ENCODE data around the gene ZMYND12. TPM values are rescaled to one million over a fixed set of nuclear protein-coding genes. Genes with fewer than 3 reads are reported as not detected.

ZMYND12 gene
- total and polyA plus RNA-seq, 2 experiments from 2014 or later, result 0.21 to 1.1 TPM

GRCh38 chr1:42386051-42386450 lies 69.8 kb downstream of the ZMYND12 start:
- H3K4me3 ChIP-seq, result no peak overlapping the region
- H3K9me3 ChIP-seq (ENCODE audit: low read depth), result no peaks in the 10 kb centered on the region
- peaks cover 6% of the 10 kb centered on the region for H3K4me1 ChIP-seq (ENCODE audit: low read depth)
- no peak overlapping the region for H3K27ac ChIP-seq
- peaks cover 23% of the 10 kb centered on the region for H3K27me3 ChIP-seq
- DNase-seq (ENCODE audit: low read depth in 1 of 2, low spot score in 1 of 2), result no peak
- no peak for TF ChIP-seq CTCF (IDR thresholded peaks at IDR 0.05; ENCODE audit: low read depth, low read length)
- H3K36me3 ChIP-seq, result no peaks in the 10 kb centered on the region

- no peak overlapping the region for H3K27ac ChIP-seq
- DNase-seq (ENCODE audit: low read depth in 1 of 2, low spot score in 1 of 2), result peak in 1 of 2 donors; percentile 3
- TF ChIP-seq CTCF (IDR thresholded peaks at IDR 0.05; ENCODE audit: low read depth, low read length), result no peak
These were observed 70.5 kb downstream of the ZMYND12 start for GRCh38 chr1:42385283-42385682.

GRCh38 chr1:42381280-42381673 lies 74.5 kb downstream of the ZMYND12 start:
- no peak for DNase-seq (ENCODE audit: low read depth in 1 of 2, low spot score in 1 of 2)
- H3K27me3 ChIP-seq, result peaks cover 43% of the 10 kb centered on the region

More at GRCh38 chr1:42385283-42385682, 70.5 kb downstream of the ZMYND12 start:
- Histone ChIP-seq H3K36me3 (no peaks in the 10 kb centered on the region), H3K4me3 (no peak overlapping the region), H3K27me3 (peaks cover 25% of the 10 kb centered on the region), H3K4me1 (ENCODE audit: low read depth) (peaks cover 6% of the 10 kb centered on the region), H3K9me3 (ENCODE audit: low read depth) (no peaks in the 10 kb centered on the region)

GRCh38 chr1:42380586-42381279 lies 75.1 kb downstream of the ZMYND12 start, which contains the start of gene RIMKLA:
Gene RIMKLA, plus strand, starts transcription at chr1:42380792. Its CDS starts 143 bp downstream, at chr1:42380935.
- Histone ChIP-seq H3K27me3 (peaks cover 46% of the 10 kb centered on the region), H3K4me3 (peak within 1 kb of the TSS; percentile 99), H3K4me1 (ENCODE audit: low read depth) (peaks cover 6% of the 10 kb centered on the region), H3K36me3 (no peaks in the 10 kb centered on the region), H3K27ac (no peak within 1 kb of the TSS), H3K9me3 (ENCODE audit: low read depth) (no peaks in the 10 kb centered on the region)
- no peak for TF ChIP-seq CTCF (IDR thresholded peaks at IDR 0.05; ENCODE audit: low read depth, low read length)
- peak; percentile 34 to 89 for DNase-seq (ENCODE audit: low read depth in 1 of 2, low spot score in 1 of 2)

More at GRCh38 chr1:42381280-42381673, 74.5 kb downstream of the ZMYND12 start:
- TF ChIP-seq CTCF (IDR thresholded peaks at IDR 0.05; ENCODE audit: low read depth, low read length), result no peak
- H3K4me1 ChIP-seq (ENCODE audit: low read depth), result peaks cover 6% of the 10 kb centered on the region
- no peaks in the 10 kb centered on the region for H3K9me3 ChIP-seq (ENCODE audit: low read depth)
- no peak overlapping the region for H3K27ac ChIP-seq
- H3K4me3 ChIP-seq, result peak overlapping the region; percentile 99
- no peaks in the 10 kb centered on the region for H3K36me3 ChIP-seq

Other genes with a start within 250 kb of the ZMYND12 start
- gene FOXJ3, start 120.8 kb downstream of the ZMYND12 start, total RNA-seq, result 28.5 and 54.1 TPM in 2 replicates
- 25.4 and 39.1 TPM in 2 replicates for gene FOXJ3, start 120.8 kb downstream of the ZMYND12 start, polyA plus RNA-seq
- gene RIMKLA, start 75.2 kb downstream of the ZMYND12 start, total RNA-seq, result 8.1 and 14.9 TPM in 2 replicates
- 16.3 and 21.8 TPM in 2 replicates for gene RIMKLA, start 75.2 kb downstream of the ZMYND12 start, polyA plus RNA-seq
- 54.5 and 144 TPM in 2 replicates for gene PPCS, start 521 bp upstream of the ZMYND12 start, total RNA-seq
- gene PPCS, start 521 bp upstream of the ZMYND12 start, polyA plus RNA-seq, result 93.4 and 102 TPM in 2 replicates
- gene CCDC30, start 7.3 kb upstream of the ZMYND12 start, total RNA-seq, result 1.8 and 3.2 TPM in 2 replicates
- 4.2 and 7.1 TPM in 2 replicates for gene CCDC30, start 7.3 kb upstream of the ZMYND12 start, polyA plus RNA-seq
- 41.7 and 59.0 TPM in 2 replicates for gene PPIH, start 202.4 kb upstream of the ZMYND12 start, total RNA-seq
- gene PPIH, start 202.4 kb upstream of the ZMYND12 start, polyA plus RNA-seq, result 43.7 and 54.6 TPM in 2 replicates
- 1,046 and 1,156 TPM in 2 replicates for gene YBX1, start 226.4 kb upstream of the ZMYND12 start, total RNA-seq
- gene YBX1, start 226.4 kb upstream of the ZMYND12 start, polyA plus RNA-seq, result 327 and 358 TPM in 2 replicates